ENCODE data around the gene ZCCHC4. TPM values are rescaled to one million over a fixed set of nuclear protein-coding genes. Genes with fewer than 3 reads are reported as not detected.

Gene ZCCHC4
- polyA plus RNA-seq, 2 of the 4 experiments (the other 2 are of a cell fraction): 5.2 to 10.2 TPM

DNA sequence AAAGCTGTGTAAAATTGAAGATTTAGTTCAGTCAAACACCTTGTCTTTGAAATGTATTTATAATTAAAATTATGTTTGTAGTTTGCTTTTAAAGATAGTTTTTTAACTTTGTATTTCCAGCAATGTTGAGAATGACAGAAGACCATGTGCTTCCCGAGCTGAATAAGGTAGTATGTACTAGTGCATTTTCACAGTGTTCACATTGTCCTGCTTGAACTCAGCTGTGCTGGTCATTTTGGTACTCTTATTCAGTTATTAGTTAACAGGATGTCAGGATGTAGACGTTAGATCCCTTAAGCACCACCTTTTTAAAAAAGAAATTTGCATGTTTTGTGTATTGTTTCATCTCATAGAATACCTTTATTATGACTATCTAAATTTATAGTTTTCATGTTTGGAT is 92.9 kb downstream of the ZCCHC4 start:
- CTCF ChIA-PET: no interaction called here

DNA sequence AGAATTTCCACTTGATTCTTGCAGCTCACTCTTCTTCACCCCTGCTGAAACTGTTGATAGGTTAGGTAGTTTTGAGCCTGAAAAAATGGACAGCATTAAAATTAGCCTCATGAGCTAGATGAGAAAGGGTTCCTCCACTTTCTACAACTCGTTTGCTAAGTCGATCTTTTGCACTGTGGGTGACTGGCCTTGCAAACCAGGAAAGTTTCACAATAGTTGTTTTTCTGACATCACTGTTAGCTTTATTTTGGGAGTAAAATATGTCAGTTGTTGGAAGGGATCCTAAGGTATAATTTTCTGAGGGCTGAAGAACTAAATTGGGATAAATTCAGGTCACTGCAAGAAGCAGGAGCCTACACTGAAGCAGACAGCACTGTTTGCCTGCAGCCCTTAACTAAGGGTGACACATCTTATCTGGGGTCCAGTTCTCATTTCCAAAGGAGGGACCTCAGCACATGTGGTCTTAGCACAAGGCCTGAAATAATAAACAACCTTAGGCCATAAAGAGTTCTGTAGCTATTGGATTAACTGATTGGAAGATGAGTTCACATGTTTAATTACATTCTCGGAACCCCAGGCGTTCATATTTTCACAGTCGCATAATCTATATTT is 93.6 kb downstream of the ZCCHC4 start:
- no peak overlapping the region for H3K4me2 ChIP-seq
- DNase-seq (ENCODE audit: low read depth in 1 of 2, low spot score in 1 of 2) (no peak), FAIRE-seq (no peak), ATAC-seq (no peak)
- H3K4me1 ChIP-seq: peaks cover 6% of the 10 kb centered on the region
- no peaks in the 10 kb centered on the region for H3K9me3 ChIP-seq
- TF ChIP-seq TP53 (CRISPR knock-in tag; IDR thresholded peaks at IDR 0.05): no peak
- no peak for TF ChIP-seq MAZ (IDR thresholded peaks at IDR 0.05; ENCODE audit: borderline replicate concordance, low read depth, low read length)
- no peak for TF ChIP-seq FOSB (CRISPR knock-in tag; IDR thresholded peaks at IDR 0.05)
- no peak for TF ChIP-seq BHLHE40 (IDR thresholded peaks at IDR 0.05; ENCODE audit: low read depth, low read length)
- TF ChIP-seq MAX (IDR thresholded peaks at IDR 0.05): no peak
- no peak for TF ChIP-seq KDM1A (IDR thresholded peaks at IDR 0.05; ENCODE audit: low read depth)
- TF ChIP-seq RNF2 (IDR thresholded peaks at IDR 0.05; ENCODE audit: borderline replicate concordance, low read depth): no peak
- no peak for TF ChIP-seq ATOH8 (CRISPR knock-in tag; IDR thresholded peaks at IDR 0.05; ENCODE audit: low read depth)
- no peak overlapping the region for H3K4me3 ChIP-seq
- 96% methylated on average over 5 of the region's 5 CpGs for WGBS (ENCODE audit: missing lambda C conversion rate)
- ChIA-PET POLR2A (no interaction called here), CTCF (no interaction called here)
- H3K27ac ChIP-seq: no peak overlapping the region

More for the DNA sequence above, 92.9 kb downstream of the ZCCHC4 start:
- Histone ChIP-seq H3K9me3 (no peaks in the 10 kb centered on the region), H3K4me1 (peaks cover 13% of the 10 kb centered on the region), H3K4me3 (no peak overlapping the region), H3K27ac (no peak overlapping the region), H3K4me2 (no peak overlapping the region)
- 77% methylated on average over 2 of the region's 2 CpGs for WGBS (ENCODE audit: missing lambda C conversion rate)
- no peak for ATAC-seq
- DNase-seq (ENCODE audit: low read depth in 1 of 2, low spot score in 1 of 2): no peak
- FAIRE-seq: no peak
- no peak for TF ChIP-seq ZC3H11A (IDR thresholded peaks at IDR 0.05)
- TF ChIP-seq CEBPB (IDR thresholded peaks at IDR 0.05): no peak
- TF ChIP-seq EHMT2 (IDR thresholded peaks at IDR 0.05; ENCODE audit: low read depth): no peak
- no peak for TF ChIP-seq MYC (IDR thresholded peaks at IDR 0.05; ENCODE audit: borderline replicate concordance, low read length)
- TF ChIP-seq, protein P1, sequence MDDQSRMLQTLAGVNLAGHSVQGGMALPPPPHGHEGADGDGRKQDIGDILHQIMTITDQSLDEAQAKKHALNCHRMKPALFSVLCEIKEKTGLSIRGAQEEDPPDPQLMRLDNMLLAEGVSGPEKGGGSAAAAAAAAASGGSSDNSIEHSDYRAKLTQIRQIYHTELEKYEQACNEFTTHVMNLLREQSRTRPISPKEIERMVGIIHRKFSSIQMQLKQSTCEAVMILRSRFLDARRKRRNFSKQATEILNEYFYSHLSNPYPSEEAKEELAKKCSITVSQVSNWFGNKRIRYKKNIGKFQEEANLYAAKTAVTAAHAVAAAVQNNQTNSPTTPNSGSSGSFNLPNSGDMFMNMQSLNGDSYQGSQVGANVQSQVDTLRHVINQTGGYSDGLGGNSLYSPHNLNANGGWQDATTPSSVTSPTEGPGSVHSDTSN (IDR thresholded peaks at IDR 0.05): no peak
- no peak for TF ChIP-seq RNF2 (IDR thresholded peaks at IDR 0.05; ENCODE audit: borderline replicate concordance, low read depth)
- no peak for TF ChIP-seq KDM5A (IDR thresholded peaks at IDR 0.05)
- TF ChIP-seq HEYL (CRISPR knock-in tag; IDR thresholded peaks at IDR 0.05): no peak
- TF ChIP-seq, protein P2, sequence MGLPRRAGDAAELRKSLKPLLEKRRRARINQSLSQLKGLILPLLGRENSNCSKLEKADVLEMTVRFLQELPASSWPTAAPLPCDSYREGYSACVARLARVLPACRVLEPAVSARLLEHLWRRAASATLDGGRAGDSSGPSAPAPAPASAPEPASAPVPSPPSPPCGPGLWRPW (IDR thresholded peaks at IDR 0.05): no peak
- TF ChIP-seq TFCP2L1 (CRISPR knock-in tag; IDR thresholded peaks at IDR 0.05): no peak
- TF ChIP-seq MAZ (IDR thresholded peaks at IDR 0.05; ENCODE audit: borderline replicate concordance, low read depth, low read length): no peak
- TF ChIP-seq HOXA7 (CRISPR knock-in tag; IDR thresholded peaks at IDR 0.05): no peak
- POLR2A ChIA-PET: no interaction called here

- FAIRE-seq (no peak), DNase-seq (ENCODE audit: low read depth in 1 of 2, low spot score in 1 of 2) (no peak), ATAC-seq (no peak)
- WGBS (ENCODE audit: missing lambda C conversion rate): 83% methylated on average over 4 of the region's 4 CpGs
- H3K27ac ChIP-seq: no peak overlapping the region
- H3K4me2 ChIP-seq: no peak overlapping the region
- CTCF ChIA-PET: interaction anchor here (1.2 kb wide), 1 partner anchor 30 kb away, joined by 4 read pairs; no protein-coding TSS in a partner anchor
- no peaks in the 10 kb centered on the region for H3K9me3 ChIP-seq
- no peak overlapping the region for H3K4me3 ChIP-seq
- H3K4me1 ChIP-seq: no peaks in the 10 kb centered on the region
- POLR2A ChIA-PET: no interaction called here
- TF ChIP-seq, protein P3, sequence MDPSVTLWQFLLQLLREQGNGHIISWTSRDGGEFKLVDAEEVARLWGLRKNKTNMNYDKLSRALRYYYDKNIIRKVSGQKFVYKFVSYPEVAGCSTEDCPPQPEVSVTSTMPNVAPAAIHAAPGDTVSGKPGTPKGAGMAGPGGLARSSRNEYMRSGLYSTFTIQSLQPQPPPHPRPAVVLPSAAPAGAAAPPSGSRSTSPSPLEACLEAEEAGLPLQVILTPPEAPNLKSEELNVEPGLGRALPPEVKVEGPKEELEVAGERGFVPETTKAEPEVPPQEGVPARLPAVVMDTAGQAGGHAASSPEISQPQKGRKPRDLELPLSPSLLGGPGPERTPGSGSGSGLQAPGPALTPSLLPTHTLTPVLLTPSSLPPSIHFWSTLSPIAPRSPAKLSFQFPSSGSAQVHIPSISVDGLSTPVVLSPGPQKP (IDR thresholded peaks at IDR 0.05; ENCODE audit: low read depth, low read length): no peak
- TF ChIP-seq CBX8 (IDR thresholded peaks at IDR 0.05) (no peak), EHF (CRISPR knock-in tag; IDR thresholded peaks at IDR 0.05) (no peak), REST (IDR thresholded peaks at IDR 0.05) (no peak), RAD21 (conservative IDR thresholded peaks at IDR 0.05 in 1 of 2, IDR thresholded peaks at IDR 0.05 in 1 of 2) (no peak), RARB (CRISPR knock-in tag; IDR thresholded peaks at IDR 0.05) (no peak), EHMT2 (IDR thresholded peaks at IDR 0.05; ENCODE audit: low read depth) (no peak)
Observed at GRCh38 chr4:25410820-25411529, 98.4 kb downstream of the ZCCHC4 start.
